ENCODE results near the gene CPN2.

GRCh38 chr3:194294199-194294894, 56.8 kb downstream of the CPN2 start:
- TF ChIP-seq PAX5 (IDR thresholded peaks at IDR 0.05; ENCODE audit: insufficient read depth, low read length, severe bottlenecking) (no peak), SPI1 (IDR thresholded peaks at IDR 0.05; ENCODE audit: low read depth, low read length) (no peak), POLR2AphosphoS5 (IDR thresholded peaks at IDR 0.05; ENCODE audit: low read depth, low read length) (no peak)
